ENCODE data around the gene TOMM70. TPM values are rescaled to one million over a fixed set of nuclear protein-coding genes. Genes with fewer than 3 reads are reported as not detected.
"Not testable (repeated sequence)": the region's sequence is repeated elsewhere in the genome, so short reads cannot be mapped to it uniquely, and the experiment has no call there.

The TOMM70 gene
- total RNA-seq (10 to 100 TPM; 23.6 to 26.4 TPM), total RNA-seq (75.0 to 147 reads per million in 2 donors)

DNA sequence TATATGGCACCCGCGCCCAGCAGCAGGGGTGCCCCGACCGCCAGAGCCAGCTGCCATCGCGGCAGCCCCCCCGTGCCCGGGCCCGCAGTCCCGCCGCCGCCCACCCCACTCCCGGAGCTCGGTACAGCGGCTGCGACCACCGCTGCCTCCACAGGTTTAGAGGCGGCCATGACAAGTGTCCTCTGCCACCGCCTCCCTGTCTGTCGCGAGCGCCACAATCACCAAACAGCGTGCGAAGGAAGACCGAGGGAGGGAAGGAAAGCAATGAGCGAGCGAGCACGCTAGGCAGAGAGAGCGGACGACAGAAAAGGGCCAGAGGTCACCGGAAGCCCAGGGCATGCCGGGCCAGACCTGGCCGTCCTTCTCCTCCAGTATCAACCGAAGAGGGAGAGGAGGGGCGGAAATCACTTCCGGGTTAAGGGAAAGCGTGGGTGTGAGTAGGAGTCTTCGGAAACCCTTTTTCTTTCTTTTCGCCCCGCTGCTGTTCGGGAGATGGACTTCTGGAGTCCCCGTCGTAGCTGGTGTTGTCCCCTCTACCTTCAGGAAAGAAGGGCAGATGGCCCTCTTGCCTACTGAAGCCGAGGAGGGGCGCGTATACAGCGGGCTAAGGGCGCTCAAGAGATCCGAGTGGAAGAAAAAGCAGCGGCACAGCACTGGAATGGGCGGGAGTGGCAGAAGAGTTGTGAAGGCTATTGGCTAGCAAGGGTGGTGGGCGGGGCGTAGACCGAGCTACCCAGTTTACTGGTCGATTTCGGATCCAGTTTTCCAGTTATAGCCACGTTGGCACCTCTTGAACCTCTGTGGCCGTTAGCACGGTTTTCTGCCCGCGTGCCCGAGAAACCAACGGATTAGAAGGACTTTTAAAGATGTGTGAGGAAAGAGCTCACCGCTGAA, at the start of gene TOMM70, which contains the start of gene LNP1:
Gene TOMM70 (minus strand): TSS at position 310 of the 894 bp plus-strand sequence. CDS start 140 bp downstream, at position 170.
Gene LNP1 (plus strand): TSS at position 760 of the 894 bp plus-strand sequence. CDS start 28,191 bp downstream, outside the sequence.
- H3K27me3 Mint-ChIP-seq = no peaks in the 10 kb centered on the region
- no peaks in the 10 kb centered on the region for H3K9me3 ChIP-seq (ENCODE audit: control insufficient read depth, low read length, poor library complexity, severe bottlenecking)
- H3K4me1 Mint-ChIP-seq = peaks cover 36% of the 10 kb centered on the region
- no peaks in the 10 kb centered on the region for H3K36me3 Mint-ChIP-seq (ENCODE audit: low read depth)
- peak within 1 kb of the TSS; percentile 95 for H3K27ac Mint-ChIP-seq
- peak; percentile 90 for ATAC-seq
- peak; percentile 84 to 88 (median 84) for DNase-seq
- H3K4me3 Mint-ChIP-seq = peak within 1 kb of the TSS; percentile 98

GRCh38 chr3:100449214-100449613, 48.3 kb upstream of the TOMM70 start:
- no peak for ATAC-seq

DNA sequence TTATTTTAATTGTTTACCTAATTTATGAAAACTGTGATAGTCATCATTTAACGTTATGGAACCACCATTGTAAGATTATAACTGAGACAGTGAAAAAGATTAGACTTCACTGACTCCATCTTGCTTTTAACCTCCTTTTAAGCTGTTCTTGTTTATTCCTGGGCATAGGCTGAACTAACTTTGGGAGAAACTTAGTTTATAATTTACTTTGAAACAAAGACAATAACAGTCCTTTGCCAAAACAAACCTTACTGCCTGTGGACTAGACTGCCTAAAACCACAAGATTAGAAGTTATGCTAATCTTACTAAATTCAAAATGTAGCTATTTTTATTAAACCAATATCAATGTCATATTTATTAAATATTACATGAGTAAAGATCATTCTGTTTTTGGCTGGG, 47.2 kb upstream of the TOMM70 start:
- no peak for DNase-seq
- H3K9me3 ChIP-seq (ENCODE audit: control insufficient read depth, low read length, poor library complexity, severe bottlenecking) = no peaks in the 10 kb centered on the region
- Mint-ChIP-seq H3K4me1 (no peaks in the 10 kb centered on the region), H3K4me3 (no peak overlapping the region), H3K27ac (no peak overlapping the region), H3K27me3 (no peaks in the 10 kb centered on the region), H3K36me3 (ENCODE audit: low read depth) (peaks cover 3% of the 10 kb centered on the region)
- no peak for ATAC-seq

More at GRCh38 chr3:100449214-100449613, 48.3 kb upstream of the TOMM70 start:
- Mint-ChIP-seq H3K27ac (no peak overlapping the region), H3K27me3 (no peaks in the 10 kb centered on the region), H3K4me3 (no peak overlapping the region), H3K36me3 (ENCODE audit: low read depth) (peaks cover 3% of the 10 kb centered on the region), H3K4me1 (no peaks in the 10 kb centered on the region)
- H3K9me3 ChIP-seq (ENCODE audit: control insufficient read depth, low read length, poor library complexity, severe bottlenecking) = no peaks in the 10 kb centered on the region
- no peak for DNase-seq

DNA sequence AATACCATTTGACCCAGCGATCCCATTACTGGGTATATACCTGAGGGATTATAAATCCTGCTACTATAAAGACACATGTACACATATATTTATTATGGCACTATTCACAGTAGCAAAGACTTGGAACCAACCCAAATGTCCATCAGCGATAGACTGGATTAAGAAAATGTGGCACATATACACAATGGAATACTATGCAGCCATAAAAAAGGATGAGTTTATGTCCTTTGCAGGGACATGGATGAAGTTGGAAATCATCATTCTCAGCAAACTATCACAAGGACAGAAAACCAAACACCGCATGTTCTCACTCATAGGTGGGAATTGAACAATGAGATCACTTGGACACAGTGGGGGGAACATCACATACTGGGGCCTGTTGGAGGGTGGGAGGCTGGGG, 46.2 kb upstream of the TOMM70 start:
- not testable (repeated sequence) for H3K9me3 ChIP-seq (ENCODE audit: control insufficient read depth, low read length, poor library complexity, severe bottlenecking); H3K27me3 Mint-ChIP-seq; H3K4me1 Mint-ChIP-seq; ATAC-seq; H3K27ac Mint-ChIP-seq; H3K36me3 Mint-ChIP-seq (ENCODE audit: low read depth); DNase-seq; H3K4me3 Mint-ChIP-seq

GRCh38 chr3:100443690-100444089, 42.8 kb upstream of the TOMM70 start:
- ATAC-seq (no peak), DNase-seq (no peak)
- H3K9me3 ChIP-seq (ENCODE audit: control insufficient read depth, low read length, poor library complexity, severe bottlenecking) = no peaks in the 10 kb centered on the region
- Mint-ChIP-seq H3K27ac (no peak overlapping the region), H3K4me1 (peaks cover 7% of the 10 kb centered on the region), H3K4me3 (no peak overlapping the region), H3K27me3 (peaks cover under 1% of the 10 kb centered on the region), H3K36me3 (ENCODE audit: low read depth) (peaks cover 6% of the 10 kb centered on the region)

- Mint-ChIP-seq H3K36me3 (ENCODE audit: low read depth) (peaks cover 6% of the 10 kb centered on the region), H3K4me3 (no peak overlapping the region), H3K27me3 (peaks cover 6% of the 10 kb centered on the region), H3K27ac (peak overlapping the region; percentile 14), H3K4me1 (peaks cover 7% of the 10 kb centered on the region)
- DNase-seq (no peak), ATAC-seq (no peak)
- no peaks in the 10 kb centered on the region for H3K9me3 ChIP-seq (ENCODE audit: control insufficient read depth, low read length, poor library complexity, severe bottlenecking)
These were observed 40.0 kb upstream of the TOMM70 start for GRCh38 chr3:100440895-100441294.

DNA sequence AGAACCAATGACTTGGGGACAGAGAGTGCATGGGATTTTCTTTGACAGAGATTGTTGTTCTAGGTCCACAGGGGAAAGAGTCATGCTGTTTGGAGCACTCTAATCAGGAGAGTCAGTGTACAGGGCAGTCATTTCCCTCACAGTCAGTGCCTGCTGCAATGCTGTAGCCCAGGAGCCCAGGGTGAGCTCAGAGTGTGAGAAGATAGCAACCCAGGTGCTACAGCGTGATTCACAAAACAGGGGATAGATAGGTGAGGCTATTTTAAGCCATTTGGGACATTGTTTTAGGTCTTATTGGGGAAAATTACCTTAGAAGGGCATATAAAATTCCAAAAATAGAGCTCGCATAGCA, 37.7 kb upstream of the TOMM70 start:
- Mint-ChIP-seq H3K4me1 (peaks cover 7% of the 10 kb centered on the region), H3K36me3 (ENCODE audit: low read depth) (peaks cover 6% of the 10 kb centered on the region), H3K27me3 (peaks cover 6% of the 10 kb centered on the region), H3K4me3 (no peak overlapping the region), H3K27ac (no peak overlapping the region)
- no peak for DNase-seq
- no peaks in the 10 kb centered on the region for H3K9me3 ChIP-seq (ENCODE audit: control insufficient read depth, low read length, poor library complexity, severe bottlenecking)
- no peak for ATAC-seq

- H3K4me1 Mint-ChIP-seq = peaks cover 7% of the 10 kb centered on the region
- no peaks in the 10 kb centered on the region for H3K9me3 ChIP-seq (ENCODE audit: control insufficient read depth, low read length, poor library complexity, severe bottlenecking)
- ATAC-seq (no peak), DNase-seq (no peak)
- H3K27ac Mint-ChIP-seq = no peak overlapping the region
- H3K4me3 Mint-ChIP-seq = no peak overlapping the region
- H3K36me3 Mint-ChIP-seq (ENCODE audit: low read depth) = peaks cover 6% of the 10 kb centered on the region
- peaks cover 6% of the 10 kb centered on the region for H3K27me3 Mint-ChIP-seq
These were observed 37.1 kb upstream of the TOMM70 start for GRCh38 chr3:100437721-100438622.

GRCh38 chr3:100436951-100437350, 36.1 kb upstream of the TOMM70 start:
- peaks cover 7% of the 10 kb centered on the region for H3K4me1 Mint-ChIP-seq
- H3K36me3 Mint-ChIP-seq (ENCODE audit: low read depth) = peaks cover 6% of the 10 kb centered on the region
- no peak overlapping the region for H3K4me3 Mint-ChIP-seq
- ATAC-seq (no peak), DNase-seq (no peak)
- no peaks in the 10 kb centered on the region for H3K9me3 ChIP-seq (ENCODE audit: control insufficient read depth, low read length, poor library complexity, severe bottlenecking)
- no peak overlapping the region for H3K27ac Mint-ChIP-seq
- peaks cover 6% of the 10 kb centered on the region for H3K27me3 Mint-ChIP-seq

GRCh38 chr3:100429187-100429716, 28.4 kb upstream of the TOMM70 start:
- Mint-ChIP-seq H3K4me3 (no peak overlapping the region), H3K27me3 (peaks cover 37% of the 10 kb centered on the region), H3K27ac (no peak overlapping the region), H3K36me3 (ENCODE audit: low read depth) (no peaks in the 10 kb centered on the region), H3K4me1 (peaks cover 2% of the 10 kb centered on the region)
- H3K9me3 ChIP-seq (ENCODE audit: control insufficient read depth, low read length, poor library complexity, severe bottlenecking) = no peaks in the 10 kb centered on the region
- DNase-seq = no peak
- no peak for ATAC-seq

- ATAC-seq = no peak
These were observed 26.8 kb upstream of the TOMM70 start for GRCh38 chr3:100427699-100428098.

GRCh38 chr3:100426067-100426682, 25.3 kb upstream of the TOMM70 start:
- DNase-seq = no peak
- Mint-ChIP-seq H3K27ac (no peak overlapping the region), H3K4me3 (no peak overlapping the region), H3K4me1 (peaks cover 2% of the 10 kb centered on the region), H3K36me3 (ENCODE audit: low read depth) (no peaks in the 10 kb centered on the region), H3K27me3 (peaks cover 42% of the 10 kb centered on the region)
- no peak for ATAC-seq
- H3K9me3 ChIP-seq (ENCODE audit: control insufficient read depth, low read length, poor library complexity, severe bottlenecking) = no peaks in the 10 kb centered on the region

More at GRCh38 chr3:100427699-100428098, 26.8 kb upstream of the TOMM70 start:
- no peaks in the 10 kb centered on the region for H3K9me3 ChIP-seq (ENCODE audit: control insufficient read depth, low read length, poor library complexity, severe bottlenecking)
- Mint-ChIP-seq H3K4me3 (no peak overlapping the region), H3K36me3 (ENCODE audit: low read depth) (no peaks in the 10 kb centered on the region), H3K27ac (no peak overlapping the region), H3K4me1 (peaks cover 2% of the 10 kb centered on the region), H3K27me3 (peaks cover 42% of the 10 kb centered on the region)
- no peak for DNase-seq

Measured in T-helper 17 cell (primary cell).